Germinal center (tissue), 1 donor: ENCODE data around the gene FOXO1.

ENCODE experiments used
- DNase-seq: peaks from one replicate; pipeline ENCODE4 v3.0.0; 2012; ENCODE audit warnings: mixed read lengths, low spot score

FOXO1 gene

GRCh38 chr13:40506592-40507446 is 159.6 kb downstream of the FOXO1 start:
- no peak for DNase-seq
